SK-N-MC (cell line): ENCODE data around the gene ARHGEF28.

ENCODE experiments used
- DNase-seq: peaks from one replicate; pipeline ENCODE4 v3.0.0-alpha.2; 2011; ENCODE audit warnings: low read depth, low spot score
- H3K27ac ChIP-seq: fragments of 200-600 bp; sonication (generic); 2 replicates; pipeline ENCODE4 v1.5.1; 2016; ENCODE audit warnings: mixed run types
- H3K36me3 ChIP-seq: fragments of 200-600 bp; sonication (generic); 2 replicates; pipeline ENCODE4 v1.6.1; 2017; ENCODE audit warnings: antibody characterized with exemption, low read length, mixed read lengths; ENCODE audit not compliant: insufficient read depth
- H3K4me3 ChIP-seq: fragments of 200-600 bp; sonication (generic); 2 replicates; pipeline ENCODE4 v1.5.1; 2016
- H3K9ac ChIP-seq: fragments of 200-600 bp; sonication (generic); 2 replicates; pipeline ENCODE4 v1.8.0; 2017; ENCODE audit warnings: mixed run types, mixed read lengths; ENCODE audit not compliant: insufficient read length
- H3K9me3 ChIP-seq: fragments of 200-600 bp; sonication (generic); 2 replicates; pipeline ENCODE4 v1.6.1; 2017; ENCODE audit warnings: low read depth, mild to moderate bottlenecking, antibody characterized with exemption, low read length, moderate library complexity, mixed read lengths
- EZH2 ChIP-seq: fragments of 200-600 bp; sonication (generic); IDR thresholded peaks from one replicate; pipeline ENCODE4 v1.6.1; 2017; ENCODE audit warnings: antibody characterized with exemption
- FOXP2 ChIP-seq: optimal IDR thresholded peaks from 2 replicates; pipeline ENCODE3; 2011; ENCODE audit warnings: mild to moderate bottlenecking, moderate library complexity; ENCODE audit not compliant: insufficient read depth; ENCODE audit errors: extremely low read length, control extremely low read depth
- POLR2AphosphoS5 ChIP-seq: IDR thresholded peaks from 2 replicates; pipeline ENCODE4 v1.6.1; 2012; ENCODE audit warnings: mild to moderate bottlenecking, low read depth, low read length, borderline replicate concordance

The ARHGEF28 gene, protein sequence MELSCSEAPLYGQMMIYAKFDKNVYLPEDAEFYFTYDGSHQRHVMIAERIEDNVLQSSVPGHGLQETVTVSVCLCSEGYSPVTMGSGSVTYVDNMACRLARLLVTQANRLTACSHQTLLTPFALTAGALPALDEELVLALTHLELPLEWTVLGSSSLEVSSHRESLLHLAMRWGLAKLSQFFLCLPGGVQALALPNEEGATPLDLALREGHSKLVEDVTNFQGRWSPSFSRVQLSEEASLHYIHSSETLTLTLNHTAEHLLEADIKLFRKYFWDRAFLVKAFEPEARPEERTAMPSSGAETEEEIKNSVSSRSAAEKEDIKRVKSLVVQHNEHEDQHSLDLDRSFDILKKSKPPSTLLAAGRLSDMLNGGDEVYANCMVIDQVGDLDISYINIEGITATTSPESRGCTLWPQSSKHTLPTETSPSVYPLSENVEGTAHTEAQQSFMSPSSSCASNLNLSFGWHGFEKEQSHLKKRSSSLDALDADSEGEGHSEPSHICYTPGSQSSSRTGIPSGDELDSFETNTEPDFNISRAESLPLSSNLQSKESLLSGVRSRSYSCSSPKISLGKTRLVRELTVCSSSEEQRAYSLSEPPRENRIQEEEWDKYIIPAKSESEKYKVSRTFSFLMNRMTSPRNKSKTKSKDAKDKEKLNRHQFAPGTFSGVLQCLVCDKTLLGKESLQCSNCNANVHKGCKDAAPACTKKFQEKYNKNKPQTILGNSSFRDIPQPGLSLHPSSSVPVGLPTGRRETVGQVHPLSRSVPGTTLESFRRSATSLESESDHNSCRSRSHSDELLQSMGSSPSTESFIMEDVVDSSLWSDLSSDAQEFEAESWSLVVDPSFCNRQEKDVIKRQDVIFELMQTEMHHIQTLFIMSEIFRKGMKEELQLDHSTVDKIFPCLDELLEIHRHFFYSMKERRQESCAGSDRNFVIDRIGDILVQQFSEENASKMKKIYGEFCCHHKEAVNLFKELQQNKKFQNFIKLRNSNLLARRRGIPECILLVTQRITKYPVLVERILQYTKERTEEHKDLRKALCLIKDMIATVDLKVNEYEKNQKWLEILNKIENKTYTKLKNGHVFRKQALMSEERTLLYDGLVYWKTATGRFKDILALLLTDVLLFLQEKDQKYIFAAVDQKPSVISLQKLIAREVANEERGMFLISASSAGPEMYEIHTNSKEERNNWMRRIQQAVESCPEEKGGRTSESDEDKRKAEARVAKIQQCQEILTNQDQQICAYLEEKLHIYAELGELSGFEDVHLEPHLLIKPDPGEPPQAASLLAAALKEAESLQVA (N-terminal part only)

DNA sequence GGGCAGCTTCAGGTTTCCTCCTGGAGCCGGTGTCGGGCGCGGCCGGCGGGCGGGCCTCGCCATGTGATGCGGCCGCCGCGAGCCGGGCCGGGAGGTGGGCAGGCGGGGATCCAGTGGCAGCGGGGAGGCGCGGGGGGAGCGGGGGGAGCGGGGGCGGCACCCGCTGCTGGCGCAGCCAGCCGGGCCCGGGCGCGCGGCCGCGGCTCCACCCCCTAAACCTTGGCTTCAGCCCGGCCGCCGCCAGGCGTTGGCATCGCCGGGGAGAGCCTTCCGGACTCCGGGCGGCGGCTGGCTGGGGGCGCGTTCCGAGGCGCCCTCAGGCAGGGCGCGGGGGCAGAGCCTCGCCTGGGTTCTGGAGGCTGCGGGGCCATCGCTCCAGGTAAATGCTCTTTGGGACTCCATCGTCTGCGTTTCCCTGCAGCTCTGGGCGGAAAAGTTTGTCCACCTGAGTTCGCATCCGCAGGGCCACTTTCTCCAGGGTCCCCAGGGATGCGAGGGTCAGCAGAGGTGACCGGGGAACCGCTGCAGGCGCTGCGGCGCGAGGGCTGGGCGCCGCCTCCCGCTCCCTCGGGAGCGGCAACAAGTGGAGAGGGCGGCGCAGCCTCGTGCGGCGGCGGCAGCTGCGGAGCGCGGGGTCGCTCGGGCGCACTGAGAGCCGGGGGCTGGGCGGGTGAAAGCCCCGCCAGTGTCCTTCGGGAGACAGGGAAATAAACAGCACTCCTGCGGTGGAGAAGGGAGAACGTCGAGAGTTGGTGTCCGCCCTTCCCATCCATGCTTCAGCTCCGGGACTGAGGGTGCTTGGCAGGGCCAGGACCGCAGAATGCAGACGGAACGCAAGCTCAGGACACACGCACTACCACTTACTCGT lies at the start of gene ARHGEF28:
Gene ARHGEF28 (plus strand): TSS at position 253 of the 868 bp plus-strand sequence. CDS start 58,656 bp downstream, outside the sequence.
- no peak within 1 kb of the TSS for H3K27ac ChIP-seq
- DNase-seq, result no peak
- H3K4me3 ChIP-seq, result peak within 1 kb of the TSS; percentile 69

DNA sequence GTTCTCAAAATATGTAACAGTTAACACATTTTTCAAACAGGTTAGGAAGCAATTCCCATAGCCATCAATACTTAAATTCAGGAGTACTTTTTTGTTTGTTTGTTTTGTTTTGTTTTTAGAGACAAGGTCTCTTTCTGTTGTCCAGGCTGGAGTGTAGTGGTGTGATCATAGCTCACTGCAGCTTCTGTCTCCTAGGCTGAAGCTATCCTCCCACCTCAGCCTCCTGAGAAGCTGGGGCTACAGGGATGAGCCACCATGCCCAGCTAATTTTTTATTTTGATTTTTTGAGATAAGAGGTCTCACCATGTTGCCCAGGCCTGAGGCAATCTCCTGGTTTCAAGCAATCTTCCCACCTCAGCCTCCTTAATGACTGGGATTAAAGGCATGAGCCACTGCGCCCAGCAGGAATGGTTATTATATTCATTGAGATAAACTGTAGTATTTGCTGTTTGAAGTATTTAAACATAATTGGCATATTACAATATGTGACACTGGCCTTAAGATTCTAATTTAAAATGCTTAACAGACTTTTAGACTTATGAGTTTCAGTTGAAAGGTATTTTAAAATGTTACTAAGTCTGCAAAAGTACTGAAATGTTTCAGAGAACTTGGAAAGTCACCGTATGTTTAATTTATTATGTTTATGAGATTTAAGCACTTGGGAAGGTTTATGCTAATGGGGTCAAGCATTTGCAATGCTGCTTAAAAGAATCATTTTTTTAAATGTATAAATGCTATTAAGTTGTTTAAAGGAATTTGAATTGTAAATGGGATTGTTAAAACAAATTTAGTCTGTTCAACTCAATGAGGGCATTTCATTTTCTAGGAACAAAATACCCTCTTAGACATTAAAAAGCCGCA lies 43.5 kb upstream of the ARHGEF28 start:
- Histone ChIP-seq H3K27ac (no peak overlapping the region), H3K36me3 (peaks cover 35% of the 10 kb centered on the region), H3K9me3 (no peaks in the 10 kb centered on the region), H3K9ac (no peak overlapping the region), H3K4me3 (no peak overlapping the region)
- no peak for TF ChIP-seq EZH2
- no peak for DNase-seq

More for the DNA sequence above, at the start of gene ARHGEF28:
- TF ChIP-seq EZH2 (no peak), POLR2AphosphoS5 (no peak)
- H3K9me3 ChIP-seq, result no peaks in the 10 kb centered on the region
- no peaks in the 10 kb centered on the region for H3K36me3 ChIP-seq
- H3K9ac ChIP-seq, result no peak within 1 kb of the TSS

DNA sequence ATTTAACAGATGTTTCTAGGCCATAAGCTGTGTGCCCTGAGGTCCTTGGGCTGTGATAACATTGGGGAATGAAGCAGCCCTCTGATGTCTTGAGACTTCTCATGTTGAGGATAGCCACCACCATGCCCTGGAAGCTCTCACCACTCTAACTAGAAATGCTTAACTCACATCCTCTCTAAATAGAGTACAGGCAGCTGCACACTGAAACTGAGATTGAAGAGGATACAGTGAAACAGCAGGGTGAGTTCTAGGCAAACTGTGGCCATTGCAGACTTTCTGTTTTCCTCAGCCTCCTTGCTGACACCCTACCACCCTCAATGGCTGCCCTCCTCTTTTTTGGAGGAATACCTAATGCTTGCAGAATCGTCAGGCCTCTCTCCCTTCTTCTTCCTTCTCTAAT lies 38.1 kb upstream of the ARHGEF28 start:
- no peak overlapping the region for H3K27ac ChIP-seq
- DNase-seq, result no peak
- TF ChIP-seq POLR2AphosphoS5 (no peak), FOXP2 (no peak)

DNA sequence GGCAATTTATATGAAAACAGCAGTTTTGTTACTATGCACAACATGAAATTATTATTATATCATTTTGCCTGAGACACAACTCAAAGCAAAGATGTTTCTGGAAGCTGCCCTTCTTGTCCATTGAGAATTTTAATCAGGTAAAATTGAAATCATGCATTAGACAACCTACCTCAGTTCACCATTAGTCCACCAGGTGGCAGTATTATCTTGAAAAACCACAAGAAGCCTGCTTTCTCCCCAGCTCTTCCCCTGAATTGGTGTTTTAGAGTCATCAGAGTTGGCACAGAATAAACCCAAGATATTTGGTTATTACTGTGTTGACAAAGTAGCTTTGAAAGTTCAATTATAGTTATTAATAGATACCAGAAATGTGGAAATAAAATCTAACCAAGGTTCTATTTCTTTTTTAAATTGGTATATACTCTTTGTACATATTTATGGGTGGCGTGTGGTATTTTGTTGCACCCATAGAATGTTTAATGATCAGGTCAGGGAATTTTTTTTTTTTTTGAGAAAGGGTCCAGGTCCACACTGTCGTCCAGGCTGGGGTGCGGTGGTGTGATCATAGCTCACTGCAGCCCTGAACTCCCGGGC lies 34.8 kb upstream of the ARHGEF28 start:
- H3K9ac ChIP-seq, result no peak overlapping the region
- DNase-seq, result peak; percentile 66
- no peak overlapping the region for H3K4me3 ChIP-seq
- no peak overlapping the region for H3K27ac ChIP-seq
- H3K36me3 ChIP-seq, result no peaks in the 10 kb centered on the region
- no peaks in the 10 kb centered on the region for H3K9me3 ChIP-seq
- TF ChIP-seq FOXP2, result no peak
- no peak for TF ChIP-seq POLR2AphosphoS5

More for the DNA sequence above, 38.1 kb upstream of the ARHGEF28 start:
- Histone ChIP-seq H3K9me3 (no peaks in the 10 kb centered on the region), H3K9ac (no peak overlapping the region), H3K36me3 (no peaks in the 10 kb centered on the region), H3K4me3 (no peak overlapping the region)

DNA sequence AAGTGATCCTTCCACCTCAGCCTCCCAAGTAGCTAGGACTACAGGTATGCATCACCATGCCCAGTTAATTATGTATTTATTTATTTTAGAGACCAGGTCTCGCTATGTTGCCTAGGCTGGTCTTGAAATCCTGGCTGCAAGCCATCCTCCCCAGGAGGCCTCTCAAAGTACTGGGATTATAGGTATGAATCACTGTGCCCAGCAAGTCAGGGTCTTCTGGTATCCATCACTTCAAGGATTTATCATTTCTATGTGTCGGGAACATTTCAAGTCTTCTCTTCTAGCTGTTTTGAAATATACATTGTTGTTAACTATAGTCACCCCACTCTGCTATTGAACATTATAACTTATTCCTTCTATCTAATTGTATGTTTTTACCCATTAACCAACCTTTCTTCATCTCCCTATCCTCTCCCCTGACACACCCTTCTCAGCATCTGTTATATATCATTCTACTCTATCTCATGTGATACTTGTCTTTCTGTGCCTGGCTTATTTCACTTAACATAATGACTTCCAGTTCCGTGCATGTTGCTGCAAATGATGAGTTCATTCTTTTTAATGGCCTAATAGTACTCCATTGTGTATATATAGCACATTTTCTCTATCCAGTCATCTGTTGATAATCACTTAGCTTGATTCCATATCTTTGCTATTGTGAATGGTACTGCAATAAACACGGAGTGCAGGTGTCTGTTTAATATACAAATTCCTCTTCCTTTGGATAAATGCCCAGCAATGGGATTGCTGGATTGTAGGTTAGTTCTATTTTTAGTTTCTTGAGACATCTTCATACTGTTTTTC lies 34.1 kb upstream of the ARHGEF28 start:
- no peaks in the 10 kb centered on the region for H3K36me3 ChIP-seq
- no peak overlapping the region for H3K9ac ChIP-seq
- no peak overlapping the region for H3K4me3 ChIP-seq
- no peak overlapping the region for H3K27ac ChIP-seq
- DNase-seq, result no peak
- TF ChIP-seq POLR2AphosphoS5, result no peak
- TF ChIP-seq FOXP2, result no peak
- no peak for TF ChIP-seq EZH2
- no peaks in the 10 kb centered on the region for H3K9me3 ChIP-seq

DNA sequence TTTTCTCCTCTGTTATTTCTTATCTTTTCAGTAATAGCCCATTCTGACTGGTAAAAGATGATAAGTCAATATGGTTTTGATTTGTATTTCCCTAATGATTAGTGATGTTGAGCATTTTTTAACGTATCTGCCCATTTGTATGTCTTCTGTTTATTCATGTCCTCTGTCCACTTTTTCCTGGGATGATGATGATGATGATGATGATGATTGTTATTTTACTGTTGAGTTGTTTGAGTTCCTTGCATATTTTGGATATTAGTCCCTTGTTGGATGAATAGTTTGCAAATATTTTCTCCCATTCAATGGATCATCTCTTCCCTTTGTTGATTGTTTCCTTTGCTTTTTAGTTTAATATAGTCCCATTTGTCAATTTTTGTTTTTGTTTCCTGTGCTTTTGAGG lies 33.4 kb upstream of the ARHGEF28 start:
- Histone ChIP-seq H3K27ac (no peak overlapping the region), H3K4me3 (no peak overlapping the region), H3K36me3 (no peaks in the 10 kb centered on the region), H3K9ac (no peak overlapping the region), H3K9me3 (no peaks in the 10 kb centered on the region)
- DNase-seq, result no peak
- TF ChIP-seq FOXP2 (no peak), EZH2 (no peak)
